ENCODE measurements around the gene HORMAD1.
"Not testable (repeated sequence)": the region's sequence is repeated elsewhere in the genome, so short reads cannot be mapped to it uniquely, and the experiment has no call there.

The HORMAD1 gene

DNA sequence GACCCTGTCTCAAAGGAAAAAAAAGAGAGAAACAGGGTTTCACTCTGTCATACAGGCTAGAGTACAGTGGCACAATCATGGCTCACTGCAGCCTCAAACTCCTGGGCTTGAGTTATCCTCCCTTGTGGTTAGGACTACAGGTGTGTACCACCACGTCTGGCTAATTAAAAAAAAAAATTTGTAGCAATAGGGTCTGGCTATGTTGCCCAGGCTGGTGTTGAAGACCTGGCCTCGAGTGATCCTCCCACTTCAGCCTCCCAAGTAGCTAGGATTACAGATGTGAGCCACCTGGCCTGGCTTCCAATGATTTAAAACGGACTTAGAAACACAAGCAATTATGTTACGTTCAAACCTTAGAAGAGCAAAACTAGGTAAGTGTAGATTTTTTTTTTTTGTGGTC is 45.8 kb downstream of the HORMAD1 start:
- DNase-seq (ENCODE audit: low spot score in 2 of 2): no peak
- H3K36me3 Mint-ChIP-seq: peaks cover 53% of the 10 kb centered on the region
- H3K9me3 Mint-ChIP-seq: no peaks in the 10 kb centered on the region
- no peaks in the 10 kb centered on the region for H3K4me1 Mint-ChIP-seq
- no peak overlapping the region for H3K27ac Mint-ChIP-seq
- no peak overlapping the region for H3K4me3 Mint-ChIP-seq
- no peak for ATAC-seq

DNA sequence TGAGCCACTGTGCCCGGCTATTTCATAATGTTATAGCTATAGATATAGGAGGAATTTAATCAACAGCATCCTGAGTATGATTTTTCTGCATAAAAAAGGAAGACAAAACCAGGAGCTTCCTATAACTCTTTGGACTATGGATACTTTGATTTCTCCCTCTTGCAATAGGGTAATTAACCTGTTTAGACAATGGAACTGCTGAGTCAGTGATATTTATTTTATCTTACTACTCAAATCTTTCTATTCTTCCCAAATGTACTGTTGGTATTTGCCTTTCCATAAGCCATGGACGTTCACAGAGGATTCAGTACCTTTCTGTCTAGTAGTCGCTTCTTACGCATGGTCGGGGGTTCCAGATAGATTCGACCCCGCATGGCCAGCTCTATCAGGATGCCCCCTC is 57.4 kb downstream of the HORMAD1 start:
- peaks cover 59% of the 10 kb centered on the region for H3K36me3 Mint-ChIP-seq
- no peak for DNase-seq (ENCODE audit: low spot score in 2 of 2)

DNA sequence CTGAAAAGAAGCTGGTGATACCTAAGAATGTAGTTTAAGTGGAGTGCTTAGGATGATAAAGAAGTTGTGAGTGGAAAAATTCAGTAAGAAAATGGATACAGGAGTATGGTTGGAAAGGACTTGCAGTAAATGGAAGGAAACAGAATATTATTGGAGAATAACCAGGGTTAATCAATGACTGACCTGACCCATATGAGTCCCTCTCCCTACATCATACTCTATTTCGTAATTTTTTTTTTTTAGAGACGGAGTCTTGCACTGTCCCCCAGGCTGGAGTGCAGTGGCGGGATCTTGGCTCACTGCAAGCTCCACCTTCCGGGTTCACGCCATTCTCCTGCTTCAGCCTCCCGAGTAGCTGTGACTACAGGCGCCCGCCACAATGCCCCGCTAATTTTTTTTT is 57.9 kb downstream of the HORMAD1 start:
- DNase-seq (ENCODE audit: low spot score in 2 of 2) (no peak), ATAC-seq (no peak)
- Mint-ChIP-seq H3K36me3 (peaks cover 59% of the 10 kb centered on the region), H3K4me3 (no peak overlapping the region), H3K27ac (no peak overlapping the region), H3K9me3 (no peaks in the 10 kb centered on the region), H3K4me1 (no peaks in the 10 kb centered on the region)

More for the DNA sequence above, 57.4 kb downstream of the HORMAD1 start:
- no peak for ATAC-seq
- no peaks in the 10 kb centered on the region for H3K9me3 Mint-ChIP-seq
- H3K4me3 Mint-ChIP-seq: no peak overlapping the region
- H3K27ac Mint-ChIP-seq: no peak overlapping the region
- H3K4me1 Mint-ChIP-seq: no peaks in the 10 kb centered on the region

DNA sequence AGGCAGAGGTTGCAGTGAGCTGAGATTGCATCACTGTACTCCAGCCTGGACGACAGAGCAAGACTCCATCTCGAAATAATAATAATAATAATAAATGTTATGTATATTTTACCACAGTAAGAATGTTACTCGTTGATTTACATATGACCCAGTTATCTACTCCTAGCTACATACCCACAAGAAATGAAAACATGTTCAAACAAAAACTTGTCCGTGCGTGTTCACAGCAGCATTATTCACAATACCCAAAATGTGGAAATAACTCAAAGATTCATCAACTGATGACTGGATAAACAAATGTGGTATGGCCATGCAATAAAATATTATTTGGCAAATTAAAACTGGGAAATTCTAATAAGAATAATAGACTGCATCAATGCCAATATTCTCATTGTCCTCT is 59.5 kb downstream of the HORMAD1 start:
- H3K27ac Mint-ChIP-seq: no peak overlapping the region
- no peaks in the 10 kb centered on the region for H3K4me1 Mint-ChIP-seq
- H3K4me3 Mint-ChIP-seq: no peak overlapping the region
- DNase-seq (ENCODE audit: low spot score in 2 of 2): no peak
- no peak for ATAC-seq
- H3K9me3 Mint-ChIP-seq: no peaks in the 10 kb centered on the region
- H3K36me3 Mint-ChIP-seq: peaks cover 50% of the 10 kb centered on the region

DNA sequence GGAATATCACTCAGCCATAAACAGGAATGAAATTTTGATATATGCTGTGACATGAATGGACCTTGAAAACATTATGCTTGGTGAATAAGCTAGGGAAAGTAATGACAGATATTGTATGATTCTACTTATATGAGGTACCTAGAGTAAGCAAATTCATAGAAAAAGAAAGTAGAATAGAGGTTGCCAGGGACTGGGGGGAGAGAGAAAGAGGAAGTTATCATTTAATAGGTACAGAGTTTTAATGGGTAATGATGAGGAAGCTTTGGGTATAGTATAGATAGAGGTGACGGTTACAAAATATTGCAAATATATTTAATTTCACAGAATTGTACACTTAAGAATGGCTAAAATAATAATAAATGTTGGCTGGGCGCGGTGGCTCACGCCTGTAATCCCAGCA is 60.1 kb downstream of the HORMAD1 start:
- H3K4me3 Mint-ChIP-seq: no peak overlapping the region
- H3K36me3 Mint-ChIP-seq: peaks cover 46% of the 10 kb centered on the region
- no peaks in the 10 kb centered on the region for H3K4me1 Mint-ChIP-seq
- no peaks in the 10 kb centered on the region for H3K9me3 Mint-ChIP-seq
- H3K27ac Mint-ChIP-seq: no peak overlapping the region
- ATAC-seq (no peak), DNase-seq (ENCODE audit: low spot score in 2 of 2) (no peak)

DNA sequence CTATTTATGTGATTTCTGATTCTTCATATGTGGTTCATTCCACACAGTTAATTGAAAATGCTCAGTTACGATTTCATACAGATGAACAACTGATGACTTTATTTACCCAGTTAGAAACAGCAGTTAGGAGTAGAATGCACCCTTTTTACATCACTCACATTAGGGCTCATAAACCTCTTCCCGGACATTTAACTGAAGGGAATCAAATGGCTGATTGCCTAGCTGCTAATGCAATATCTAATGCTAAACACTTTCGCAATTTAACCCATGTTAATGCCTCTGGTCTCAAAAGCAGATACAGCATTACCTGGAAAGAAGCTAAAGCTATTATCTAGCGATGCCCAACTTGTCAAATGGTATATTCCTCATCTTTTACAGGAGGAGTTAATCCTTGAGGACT is 63.6 kb downstream of the HORMAD1 start:
- H3K9me3 Mint-ChIP-seq; H3K4me3 Mint-ChIP-seq; ATAC-seq; H3K27ac Mint-ChIP-seq; H3K4me1 Mint-ChIP-seq; DNase-seq (ENCODE audit: low spot score in 2 of 2): not testable (repeated sequence)
- H3K36me3 Mint-ChIP-seq: peaks cover 40% of the 10 kb centered on the region

DNA sequence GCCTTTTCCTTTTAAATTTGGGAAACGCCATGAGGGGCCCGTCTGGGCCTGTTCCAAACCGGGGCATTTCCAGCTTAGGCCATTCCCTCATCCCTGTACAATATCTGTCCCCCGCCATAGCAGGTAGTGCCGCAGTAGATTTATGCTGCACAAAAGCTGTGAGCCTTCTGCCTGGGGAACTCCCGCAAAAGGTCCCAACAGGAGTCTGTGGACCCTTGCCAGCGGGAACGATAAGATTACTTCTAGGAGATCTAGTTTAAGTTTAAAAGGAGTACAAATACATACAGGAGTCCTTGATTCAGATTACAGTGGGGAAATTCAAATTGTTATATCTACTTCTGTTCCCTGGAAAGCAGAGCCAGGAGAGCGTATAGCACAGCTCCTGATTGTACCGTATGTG is 66.1 kb downstream of the HORMAD1 start:
- ATAC-seq; H3K4me3 Mint-ChIP-seq; H3K9me3 Mint-ChIP-seq; DNase-seq (ENCODE audit: low spot score in 2 of 2); H3K4me1 Mint-ChIP-seq; H3K27ac Mint-ChIP-seq: not testable (repeated sequence)
- H3K36me3 Mint-ChIP-seq: peaks cover 21% of the 10 kb centered on the region

DNA sequence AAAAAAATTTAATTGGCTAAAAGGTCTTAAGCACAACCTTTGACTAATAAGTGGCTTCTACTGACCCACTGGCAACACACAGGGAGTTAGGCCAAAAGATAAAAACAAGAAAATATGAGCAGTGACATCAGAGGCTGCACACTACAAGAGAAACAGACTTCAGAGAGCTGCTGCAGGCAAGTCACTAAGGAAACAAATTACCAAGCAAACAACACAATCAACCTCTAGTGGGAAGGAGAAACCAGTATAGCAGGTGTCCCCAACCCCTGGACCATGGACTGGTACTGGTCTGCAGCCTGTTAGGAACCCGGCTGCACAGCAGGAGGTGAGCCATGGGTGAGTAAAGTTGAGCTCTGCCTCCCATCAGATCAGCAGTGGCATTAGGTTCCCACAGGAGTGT is 70.5 kb downstream of the HORMAD1 start:
- H3K36me3 Mint-ChIP-seq: peaks cover 48% of the 10 kb centered on the region
- no peaks in the 10 kb centered on the region for H3K4me1 Mint-ChIP-seq
- ATAC-seq (no peak), DNase-seq (ENCODE audit: low spot score in 2 of 2) (no peak)
- H3K27ac Mint-ChIP-seq: no peak overlapping the region
- H3K9me3 Mint-ChIP-seq: no peaks in the 10 kb centered on the region
- no peak overlapping the region for H3K4me3 Mint-ChIP-seq

DNA sequence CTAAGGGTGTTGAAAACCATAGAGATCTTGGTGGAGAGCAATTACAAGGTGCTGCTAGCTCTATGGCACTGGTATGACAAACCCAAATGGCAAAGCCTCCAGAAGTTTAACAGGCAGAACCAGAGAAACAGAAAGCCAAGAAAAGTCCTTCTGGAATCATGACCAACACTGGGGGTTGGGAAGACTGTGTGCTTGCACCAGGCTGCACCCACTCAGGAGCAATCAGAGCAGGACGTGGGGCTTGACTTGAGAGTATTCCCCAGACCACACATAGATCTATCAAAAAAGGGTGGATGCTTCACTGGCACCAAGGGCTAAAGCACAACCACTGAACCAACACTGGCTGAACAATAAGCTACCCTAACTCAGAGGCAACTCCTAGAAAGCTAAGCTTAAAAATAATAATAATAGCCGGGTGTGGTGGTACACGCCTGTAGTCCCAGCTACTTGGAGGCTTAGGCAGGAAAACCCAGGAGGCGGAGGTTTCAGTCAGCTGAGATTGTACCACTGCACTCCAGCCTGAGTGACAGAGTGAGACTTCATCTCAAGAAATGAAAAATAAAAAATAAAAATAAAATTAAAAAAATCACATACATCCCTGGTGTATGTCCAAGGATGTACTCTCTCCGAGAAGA is 71.1 kb downstream of the HORMAD1 start:
- Mint-ChIP-seq H3K27ac (no peak overlapping the region), H3K36me3 (peaks cover 48% of the 10 kb centered on the region), H3K4me1 (no peaks in the 10 kb centered on the region), H3K4me3 (no peak overlapping the region), H3K9me3 (no peaks in the 10 kb centered on the region)
- ATAC-seq (no peak), DNase-seq (ENCODE audit: low spot score in 2 of 2) (no peak)
